Kidney (tissue), 14 donors: ENCODE measurements around the gene MSRB1. TPM values are rescaled to one million over a fixed set of nuclear protein-coding genes. Genes with fewer than 3 reads are reported as not detected.
"Not testable (repeated sequence)": the region's sequence is repeated elsewhere in the genome, so short reads cannot be mapped to it uniquely, and the experiment has no call there.

ENCODE experiments used
- DNase-seq, 5 donors: peaks; one replicate each; pipeline ENCODE4 v3.0.0-alpha.2; 2013 to 2020
- FAIRE-seq: peaks from 2 replicates; lab custom pipeline; 2012; peaks lifted over from hg19 to GRCh38; lab: Jason Lieb, UNC
- H3K27ac ChIP-seq, 2 donors: one replicate each; pipeline ENCODE4 v1.7.0; 2013; ENCODE audit warnings: low read depth in 2 of 2, low read length in 2 of 2, inconsistent platforms in 1 of 2
- H3K27me3 ChIP-seq: one replicate; pipeline ENCODE4 v1.7.1; 2013; ENCODE audit warnings: low read length, inconsistent platforms; ENCODE audit not compliant: control insufficient read depth, insufficient read depth
- H3K36me3 ChIP-seq, 3 donors: one replicate each; pipeline versions ENCODE4 v1.7.0 to v1.7.1; 2013; ENCODE audit warnings: low read length in 3 of 3, control low read depth in 1 of 3, inconsistent platforms in 1 of 3; ENCODE audit not compliant: insufficient read depth in 3 of 3, control insufficient read depth in 2 of 3
- H3K4me1 ChIP-seq, 3 donors: one replicate each; pipeline versions ENCODE4 v1.7.0 to v1.7.1; 2013; ENCODE audit warnings: low read length in 3 of 3, inconsistent platforms in 1 of 3, low read depth in 1 of 3; ENCODE audit not compliant: control insufficient read depth in 2 of 3, insufficient read depth in 2 of 3
- H3K4me3 ChIP-seq, 3 donors: one replicate each; pipeline versions ENCODE4 v1.7.0 to v1.8.1; 2013; ENCODE audit warnings: low read length in 3 of 3, control low read depth in 1 of 3, inconsistent platforms in 1 of 3
- H3K9ac ChIP-seq, 3 donors: one replicate each; pipeline versions ENCODE4 v1.7.0 to v1.7.1; 2013; ENCODE audit warnings: low read length in 3 of 3, control low read depth in 1 of 3, inconsistent platforms in 1 of 3
- H3K9me3 ChIP-seq, 3 donors: one replicate each; pipeline versions ENCODE4 v1.7.0 to v1.7.1; 2013; ENCODE audit warnings: low read length in 3 of 3, control low read depth in 1 of 3, inconsistent platforms in 1 of 3; ENCODE audit not compliant: control insufficient read depth in 2 of 3, insufficient read depth in 1 of 3
- intact Hi-C: fragments of 100-400 bp; cut with DNase I; formaldehyde crosslinking; loops from one replicate; pipeline ENCODE4 v1.11.1; 2022
- polyA plus RNA-seq: library from polyadenylated mRNA; stranded (reverse); fragments of 350-450 nt; fragmentation: Illumina TruSeq; extraction: RNeasy Lipid Tissue Mini Kit (QIAGEN cat#74804); gene quantifications from one replicate; pipeline ENCODE4 v1.2.3, GENCODE V29; 2014; ENCODE audit warnings: low read depth, low replicate concordance; ENCODE audit not compliant: insufficient read depth
- total RNA-seq: library from RNA; stranded (reverse); fragmentation: NEBNext Ultra II Directional; extraction: Animal tissue kit (Norgen Biotek cat#: 25700); gene quantifications from one replicate; pipeline ENCODE4 v1.2.1, GENCODE V29; 2021
- TF ChIP-seq, protein P1 (sequence below): IDR thresholded peaks from 3 replicates; pipeline ENCODE4 v1.5.1; 2012; ENCODE audit warnings: mild to moderate bottlenecking, moderate library complexity, borderline replicate concordance; ENCODE audit not compliant: insufficient read depth; ENCODE audit errors: extremely low read depth
- donor health status: control.
- donor health status: control.
- donor health status: control.
- donor health status: control.
- donor health status: control.
- donor health status: DM: yes; HTN: yes; CAD: no.
- donor health status: Normal renal cell carcinoma (clear cell type).

MSRB1 gene
- total and polyA plus RNA-seq, 2 donors from 2014 or later = 32.0 to 189 TPM

DNA sequence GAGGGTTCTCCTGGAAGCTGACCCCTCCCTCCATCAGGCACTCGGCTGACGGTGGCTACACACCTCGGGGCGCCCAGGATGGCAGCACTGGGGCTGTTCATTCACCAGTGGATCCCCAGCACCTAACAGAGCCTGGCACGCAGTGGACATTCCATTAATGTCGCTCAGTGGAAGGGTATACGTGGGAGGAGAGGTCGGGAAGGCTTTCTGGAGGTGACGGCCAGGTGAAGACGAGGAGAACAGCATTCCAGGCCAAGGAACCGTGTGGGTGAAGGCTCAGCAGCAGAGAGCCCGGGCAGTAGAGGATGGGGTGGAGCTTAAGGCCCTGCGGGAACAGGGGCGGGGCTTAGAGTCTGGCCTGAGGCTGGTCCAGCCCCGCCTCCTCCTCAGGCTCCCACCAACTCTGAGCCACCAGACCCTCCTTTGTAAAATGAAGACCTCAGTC is 22.2 kb downstream of the MSRB1 start:
- no peaks in the 10 kb centered on the region for H3K9me3 ChIP-seq
- intact Hi-C loops = loop anchor here (10.0 kb wide), 1 partner anchor 66 kb away; no protein-coding TSS in a partner anchor
- H3K27ac ChIP-seq = no peak overlapping the region
- H3K4me3 ChIP-seq = no peak overlapping the region
- peaks cover 32% of the 10 kb centered on the region for H3K27me3 ChIP-seq
- DNase-seq = peak in 2 of 5 donors; percentile 53 to 68
- TF ChIP-seq, protein P1, sequence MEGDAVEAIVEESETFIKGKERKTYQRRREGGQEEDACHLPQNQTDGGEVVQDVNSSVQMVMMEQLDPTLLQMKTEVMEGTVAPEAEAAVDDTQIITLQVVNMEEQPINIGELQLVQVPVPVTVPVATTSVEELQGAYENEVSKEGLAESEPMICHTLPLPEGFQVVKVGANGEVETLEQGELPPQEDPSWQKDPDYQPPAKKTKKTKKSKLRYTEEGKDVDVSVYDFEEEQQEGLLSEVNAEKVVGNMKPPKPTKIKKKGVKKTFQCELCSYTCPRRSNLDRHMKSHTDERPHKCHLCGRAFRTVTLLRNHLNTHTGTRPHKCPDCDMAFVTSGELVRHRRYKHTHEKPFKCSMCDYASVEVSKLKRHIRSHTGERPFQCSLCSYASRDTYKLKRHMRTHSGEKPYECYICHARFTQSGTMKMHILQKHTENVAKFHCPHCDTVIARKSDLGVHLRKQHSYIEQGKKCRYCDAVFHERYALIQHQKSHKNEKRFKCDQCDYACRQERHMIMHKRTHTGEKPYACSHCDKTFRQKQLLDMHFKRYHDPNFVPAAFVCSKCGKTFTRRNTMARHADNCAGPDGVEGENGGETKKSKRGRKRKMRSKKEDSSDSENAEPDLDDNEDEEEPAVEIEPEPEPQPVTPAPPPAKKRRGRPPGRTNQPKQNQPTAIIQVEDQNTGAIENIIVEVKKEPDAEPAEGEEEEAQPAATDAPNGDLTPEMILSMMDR = no peak
- H3K9ac ChIP-seq = no peak overlapping the region
- FAIRE-seq = no peak
- H3K4me1 ChIP-seq = no peaks in the 10 kb centered on the region
- H3K36me3 ChIP-seq = no peaks in the 10 kb centered on the region

DNA sequence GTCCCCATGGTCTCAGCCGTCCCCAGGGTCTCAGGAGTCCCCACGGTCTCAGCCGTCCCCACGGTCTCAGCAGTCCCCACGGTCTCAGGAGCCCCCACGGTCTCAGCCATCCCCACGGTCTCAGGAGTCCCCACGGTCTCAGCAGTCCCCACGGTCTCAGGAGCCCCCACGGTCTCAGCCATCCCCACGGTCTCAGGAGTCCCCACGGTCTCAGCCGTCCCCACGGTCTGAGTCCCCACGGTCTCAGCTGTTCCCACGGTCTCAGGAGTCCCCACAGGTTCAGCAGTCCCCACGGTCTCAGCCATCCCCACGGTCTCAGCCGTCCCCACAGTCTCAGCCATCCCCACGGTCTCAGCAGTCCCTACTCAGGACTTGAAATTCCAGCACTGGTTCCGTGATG is 22.9 kb downstream of the MSRB1 start:
- not testable (repeated sequence) for DNase-seq, H3K9me3 ChIP-seq, H3K27ac ChIP-seq, FAIRE-seq, H3K4me1 ChIP-seq, H3K4me3 ChIP-seq, H3K9ac ChIP-seq, H3K36me3 ChIP-seq
- intact Hi-C loops = loop anchor here (10.0 kb wide), 1 partner anchor 65 kb away; no protein-coding TSS in a partner anchor
- H3K27me3 ChIP-seq = peaks cover 32% of the 10 kb centered on the region

DNA sequence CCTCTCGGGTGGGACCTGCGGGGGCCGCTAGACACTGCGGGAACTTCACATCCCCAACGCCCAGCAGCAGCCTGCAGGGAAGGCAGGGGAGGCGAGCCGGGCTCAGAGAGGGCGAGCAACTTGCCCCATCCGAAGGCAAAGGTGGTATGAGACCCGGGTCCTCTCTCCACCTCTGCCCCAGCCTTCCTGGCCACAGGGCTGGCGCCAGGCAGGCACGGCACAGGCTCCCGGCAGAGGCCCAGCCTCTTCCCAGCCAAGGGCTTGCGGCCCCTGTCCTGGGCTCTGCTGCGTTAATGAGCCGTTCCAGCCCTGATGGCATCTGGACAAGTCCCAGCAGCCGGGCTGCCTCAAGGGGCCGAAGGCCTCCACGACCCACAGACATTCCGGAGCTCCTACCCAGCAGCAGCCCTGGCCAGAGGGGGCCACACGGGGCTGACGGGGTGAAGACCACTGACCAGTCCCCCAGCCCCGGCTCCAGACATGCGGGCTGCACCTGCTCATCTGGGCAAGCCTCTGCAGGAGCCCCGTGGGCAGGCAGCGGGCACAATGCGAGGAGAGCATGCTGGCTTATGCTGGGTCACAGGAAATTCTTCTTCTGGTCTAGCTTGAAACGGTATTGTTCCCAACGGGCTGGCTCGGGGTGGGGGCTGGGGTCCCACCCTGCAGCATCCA is 23.5 kb downstream of the MSRB1 start:
- no peak overlapping the region for H3K27ac ChIP-seq
- peaks cover 32% of the 10 kb centered on the region for H3K27me3 ChIP-seq
- H3K4me1 ChIP-seq = no peaks in the 10 kb centered on the region
- FAIRE-seq (no peak), DNase-seq (peak in 1 of 5 donors; percentile 60)
- intact Hi-C loops = no loop called here
- no peak overlapping the region for H3K4me3 ChIP-seq
- TF ChIP-seq, protein P1 = no peak
- H3K9me3 ChIP-seq = no peaks in the 10 kb centered on the region
- no peak overlapping the region for H3K9ac ChIP-seq
- H3K36me3 ChIP-seq = no peaks in the 10 kb centered on the region

DNA sequence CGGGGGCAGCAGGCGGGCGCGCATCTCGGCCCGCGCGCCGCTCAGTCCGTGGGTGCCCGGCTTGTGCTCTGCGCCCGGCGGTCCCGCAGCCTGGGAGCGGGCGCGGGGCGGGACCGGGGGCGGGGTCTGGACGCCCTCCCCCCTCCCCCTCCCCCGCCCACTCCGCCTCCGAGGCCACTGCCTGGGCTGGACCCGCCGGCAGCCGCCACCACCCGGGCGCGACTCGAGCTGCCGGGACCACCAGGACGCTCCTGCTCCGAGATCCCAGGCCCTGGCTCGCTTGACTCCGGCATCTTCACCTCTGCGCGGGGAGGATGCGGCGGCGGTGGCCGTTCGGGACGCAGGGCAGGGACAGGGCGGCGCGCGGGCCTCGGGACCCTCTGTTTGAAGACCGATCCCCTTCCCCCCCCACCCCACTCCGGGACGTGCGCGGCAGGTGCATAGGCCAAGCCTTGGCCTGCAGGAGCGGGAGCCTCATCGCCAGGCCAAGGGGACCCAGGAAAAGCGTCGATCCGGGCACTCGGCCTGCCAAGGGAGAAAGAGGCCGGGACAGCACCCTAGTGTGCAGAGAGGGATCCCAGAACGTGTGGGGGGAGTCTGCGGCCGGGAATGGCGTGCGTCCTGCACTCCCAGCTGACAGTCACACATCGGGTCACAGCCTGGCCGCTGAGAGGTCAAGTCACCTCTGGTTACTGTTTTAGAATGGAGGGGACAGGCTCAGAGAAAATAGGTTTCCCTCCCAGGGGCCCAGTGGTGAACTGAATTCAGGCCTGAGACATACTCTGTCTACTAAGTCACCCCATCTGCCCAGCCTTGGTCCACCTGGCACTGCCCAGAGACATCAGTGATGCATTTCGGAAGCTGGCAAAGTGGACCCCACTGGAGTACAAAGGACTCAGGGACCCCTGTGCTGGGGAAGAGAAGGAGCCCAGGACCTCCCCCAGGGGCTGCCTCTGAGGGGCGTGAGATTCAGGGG is 24.4 kb downstream of the MSRB1 start, which contains the start of gene HS3ST6:
HS3ST6 (minus strand) TSS at position 65 of the 976 bp plus-strand sequence. CDS start 92 bp downstream, outside the sequence.
- no peak for FAIRE-seq
- peak in 1 of 5 donors; percentile 59 for DNase-seq
- H3K4me1 ChIP-seq = no peaks in the 10 kb centered on the region
- H3K27me3 ChIP-seq = peaks cover 32% of the 10 kb centered on the region
- H3K4me3 ChIP-seq = no peak within 1 kb of the TSS
- intact Hi-C loops = no loop called here
- H3K9me3 ChIP-seq = no peaks in the 10 kb centered on the region
- TF ChIP-seq, protein P1 = no peak
- no peaks in the 10 kb centered on the region for H3K36me3 ChIP-seq
- H3K27ac ChIP-seq = no peak within 1 kb of the TSS
- H3K9ac ChIP-seq = no peak within 1 kb of the TSS
